Breast epithelium (tissue), 4 donors: ENCODE results near the gene NDUFS3. TPM values are rescaled to one million over a fixed set of nuclear protein-coding genes. Genes with fewer than 3 reads are reported as not detected.

Source experiments
- DNase-seq, 2 donors: peaks; one replicate each; pipeline ENCODE4 v3.0.0-alpha.2; 2019; ENCODE audit warnings: low spot score in 2 of 2
- H3K27ac ChIP-seq, 2 donors: fragments of 200-600 bp; sonication (generic) in 1 of 2; one replicate each; pipeline ENCODE4 v1.5.1; 2016 to 2019; ENCODE audit warnings: mild to moderate bottlenecking in 1 of 2
- H3K27me3 ChIP-seq, 2 donors: fragments of 200-600 bp; sonication (generic) in 1 of 2; one replicate each; pipeline versions ENCODE4 v1.5.1 to v1.6.0; 2017 to 2019; ENCODE audit warnings: control low read depth in 1 of 2, mild to moderate bottlenecking in 1 of 2
- H3K36me3 ChIP-seq: fragments of 200-600 bp; one replicate; pipeline ENCODE4 v1.5.1; 2019
- H3K4me1 ChIP-seq, 2 donors: fragments of 200-600 bp; sonication (generic); one replicate each; pipeline ENCODE4 v1.5.1; 2016 to 2019; ENCODE audit warnings: control low read depth in 1 of 2
- H3K4me3 ChIP-seq, 3 donors: fragments of 200-600 bp; sonication (generic); 1 replicate in 2 of 3; 2 replicates in 1 of 3; pipeline ENCODE4 v1.5.1; 2016 to 2019; ENCODE audit warnings: mild to moderate bottlenecking in 3 of 3, moderate library complexity in 2 of 3
- H3K9me3 ChIP-seq, 2 donors: fragments of 200-600 bp; sonication (generic) in 1 of 2; one replicate each; pipeline ENCODE4 v1.5.1; 2016 to 2019; ENCODE audit warnings: control low read depth in 1 of 2
- POLR2A ChIP-seq: fragments of 450-650 bp; IDR thresholded peaks from one replicate; pipeline ENCODE4 v1.6.1; 2016; ENCODE audit warnings: antibody characterized with exemption, mild to moderate bottlenecking, moderate library complexity
- POLR2AphosphoS5 ChIP-seq, 3 donors: sonication (generic); formaldehyde crosslinking; IDR thresholded peaks; one replicate each; pipeline ENCODE4 v1.6.1; 2017; ENCODE audit warnings: antibody characterized with exemption in 3 of 3
- intact Hi-C: fragments of 100-400 bp; cut with DNase I; formaldehyde crosslinking; loops from one replicate; pipeline ENCODE4 v1.15.1; 2023; ENCODE audit warnings: low total_unique reads
- total RNA-seq, 3 donors: library from RNA; depleted of rRNA; stranded (reverse); fragments of >200 nt; gene quantifications; one replicate each; pipeline ENCODE4 v1.1.0, GENCODE V29; 2016
- TF ChIP-seq, protein P1 (sequence below), 3 donors: fragments of 450-650 bp; IDR thresholded peaks; one replicate each; pipeline ENCODE4 v1.5.1; 2016 to 2017; ENCODE audit warnings: antibody characterized with exemption in 3 of 3, mild to moderate bottlenecking in 3 of 3, moderate library complexity in 3 of 3

The NDUFS3 gene
- total RNA-seq, 3 donors from 2014 or later, result 49.0 to 59.7 (median 49.2) TPM

DNA sequence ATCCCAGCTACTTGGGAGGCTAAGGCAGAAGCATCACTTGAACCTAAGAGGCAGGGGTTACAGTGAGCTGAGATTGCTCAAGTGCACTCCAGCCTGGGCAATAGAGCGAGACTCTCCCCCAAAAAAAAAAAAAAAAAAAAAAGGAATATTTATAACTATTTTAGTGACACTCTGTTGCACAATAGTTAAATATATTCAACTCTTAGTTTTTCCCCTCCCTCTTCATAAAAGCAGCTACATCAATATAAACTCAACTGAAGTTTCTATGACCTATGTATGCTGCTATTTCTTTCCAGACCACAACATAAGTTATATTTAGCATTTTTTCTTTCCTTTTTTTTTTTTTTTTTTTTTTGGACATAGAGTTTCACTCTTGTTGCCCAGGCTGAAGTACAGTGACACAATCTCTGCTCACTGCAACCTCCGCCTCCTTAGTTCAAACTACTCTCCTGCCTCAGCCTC lies 45.2 kb upstream of the NDUFS3 start:
- no peak for DNase-seq
- H3K4me3 ChIP-seq, result no peak overlapping the region
- intact Hi-C loops, result loop anchor here (1.0 kb wide), 1 partner anchor 10 kb away; no protein-coding TSS in a partner anchor
- H3K9me3 ChIP-seq, result no peaks in the 10 kb centered on the region
- H3K4me1 ChIP-seq, result peaks cover 0 to 6% of the 10 kb centered on the region in 2 donors
- TF ChIP-seq POLR2A (no peak), POLR2AphosphoS5 (IDR thresholded peaks at IDR 0.05) (no peak)
- TF ChIP-seq, protein P1, sequence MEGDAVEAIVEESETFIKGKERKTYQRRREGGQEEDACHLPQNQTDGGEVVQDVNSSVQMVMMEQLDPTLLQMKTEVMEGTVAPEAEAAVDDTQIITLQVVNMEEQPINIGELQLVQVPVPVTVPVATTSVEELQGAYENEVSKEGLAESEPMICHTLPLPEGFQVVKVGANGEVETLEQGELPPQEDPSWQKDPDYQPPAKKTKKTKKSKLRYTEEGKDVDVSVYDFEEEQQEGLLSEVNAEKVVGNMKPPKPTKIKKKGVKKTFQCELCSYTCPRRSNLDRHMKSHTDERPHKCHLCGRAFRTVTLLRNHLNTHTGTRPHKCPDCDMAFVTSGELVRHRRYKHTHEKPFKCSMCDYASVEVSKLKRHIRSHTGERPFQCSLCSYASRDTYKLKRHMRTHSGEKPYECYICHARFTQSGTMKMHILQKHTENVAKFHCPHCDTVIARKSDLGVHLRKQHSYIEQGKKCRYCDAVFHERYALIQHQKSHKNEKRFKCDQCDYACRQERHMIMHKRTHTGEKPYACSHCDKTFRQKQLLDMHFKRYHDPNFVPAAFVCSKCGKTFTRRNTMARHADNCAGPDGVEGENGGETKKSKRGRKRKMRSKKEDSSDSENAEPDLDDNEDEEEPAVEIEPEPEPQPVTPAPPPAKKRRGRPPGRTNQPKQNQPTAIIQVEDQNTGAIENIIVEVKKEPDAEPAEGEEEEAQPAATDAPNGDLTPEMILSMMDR (IDR thresholded peaks at IDR 0.05), result no peak
- no peaks in the 10 kb centered on the region for H3K27me3 ChIP-seq
- H3K27ac ChIP-seq, result no peak overlapping the region
- no peaks in the 10 kb centered on the region for H3K36me3 ChIP-seq

DNA sequence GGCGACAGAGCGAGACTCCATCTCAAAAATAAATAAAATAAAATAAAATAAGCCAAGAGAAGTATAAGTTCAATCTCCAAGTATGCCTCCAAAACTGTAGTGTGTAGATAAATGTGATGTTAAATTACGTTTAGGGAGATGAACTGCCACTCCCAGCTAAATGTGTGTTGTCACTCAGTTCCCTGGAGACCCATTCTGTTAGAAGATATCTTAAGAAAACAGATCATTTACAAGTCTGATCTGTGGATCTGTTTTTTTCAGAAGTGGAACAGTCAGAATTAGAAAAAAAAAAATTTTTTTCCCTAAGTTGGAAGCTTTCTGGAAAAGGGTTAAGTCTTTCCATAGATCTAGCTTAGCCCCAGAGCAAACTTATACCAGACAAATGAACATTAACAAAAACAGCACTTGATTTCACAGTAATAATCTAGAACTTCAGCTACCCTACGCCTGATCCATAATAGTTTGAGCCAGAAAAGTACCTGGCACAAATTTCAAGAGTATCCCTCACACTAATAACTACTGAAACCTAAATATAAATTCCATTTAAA lies 44.1 kb upstream of the NDUFS3 start:
- no peak overlapping the region for H3K4me3 ChIP-seq
- intact Hi-C loops, result loop anchor here (1.0 kb wide), 1 partner anchor 9 kb away; no protein-coding TSS in a partner anchor
- no peak for DNase-seq
- H3K4me1 ChIP-seq, result peaks cover 1 to 10% of the 10 kb centered on the region in 2 donors
- TF ChIP-seq, protein P1 (IDR thresholded peaks at IDR 0.05), result no peak
- no peak overlapping the region for H3K27ac ChIP-seq
- no peaks in the 10 kb centered on the region for H3K27me3 ChIP-seq
- H3K36me3 ChIP-seq, result no peaks in the 10 kb centered on the region
- no peaks in the 10 kb centered on the region for H3K9me3 ChIP-seq

DNA sequence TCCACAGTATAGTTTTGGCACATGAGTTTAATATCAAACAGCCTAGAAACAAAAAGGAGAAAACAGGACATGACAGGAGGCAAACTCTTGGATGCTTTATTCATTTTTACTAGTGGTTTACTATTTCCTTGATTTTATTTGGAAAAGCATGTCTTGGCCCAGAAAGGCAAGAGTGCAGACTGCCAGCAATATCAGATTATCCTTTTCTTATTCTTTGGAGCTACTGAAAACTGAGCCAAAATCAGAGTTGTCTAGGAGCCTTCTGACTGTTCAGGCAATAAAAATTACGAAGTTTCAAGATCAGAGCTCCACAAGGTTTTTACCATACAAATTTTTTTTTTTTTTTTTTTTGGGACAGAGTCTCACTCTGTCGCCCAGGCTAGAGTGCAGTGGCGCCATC lies 42.0 kb upstream of the NDUFS3 start:
- Histone ChIP-seq H3K27me3 (no peaks in the 10 kb centered on the region), H3K27ac (no peak overlapping the region), H3K4me1 (peaks cover 3 to 13% of the 10 kb centered on the region in 2 donors), H3K9me3 (no peaks in the 10 kb centered on the region), H3K36me3 (no peaks in the 10 kb centered on the region), H3K4me3 (no peak overlapping the region)
- TF ChIP-seq POLR2AphosphoS5 (IDR thresholded peaks at IDR 0.05), result no peak
- TF ChIP-seq POLR2A, result no peak
- TF ChIP-seq, protein P1 (IDR thresholded peaks at IDR 0.05), result no peak
- no peak for DNase-seq
- intact Hi-C loops, result no loop called here

DNA sequence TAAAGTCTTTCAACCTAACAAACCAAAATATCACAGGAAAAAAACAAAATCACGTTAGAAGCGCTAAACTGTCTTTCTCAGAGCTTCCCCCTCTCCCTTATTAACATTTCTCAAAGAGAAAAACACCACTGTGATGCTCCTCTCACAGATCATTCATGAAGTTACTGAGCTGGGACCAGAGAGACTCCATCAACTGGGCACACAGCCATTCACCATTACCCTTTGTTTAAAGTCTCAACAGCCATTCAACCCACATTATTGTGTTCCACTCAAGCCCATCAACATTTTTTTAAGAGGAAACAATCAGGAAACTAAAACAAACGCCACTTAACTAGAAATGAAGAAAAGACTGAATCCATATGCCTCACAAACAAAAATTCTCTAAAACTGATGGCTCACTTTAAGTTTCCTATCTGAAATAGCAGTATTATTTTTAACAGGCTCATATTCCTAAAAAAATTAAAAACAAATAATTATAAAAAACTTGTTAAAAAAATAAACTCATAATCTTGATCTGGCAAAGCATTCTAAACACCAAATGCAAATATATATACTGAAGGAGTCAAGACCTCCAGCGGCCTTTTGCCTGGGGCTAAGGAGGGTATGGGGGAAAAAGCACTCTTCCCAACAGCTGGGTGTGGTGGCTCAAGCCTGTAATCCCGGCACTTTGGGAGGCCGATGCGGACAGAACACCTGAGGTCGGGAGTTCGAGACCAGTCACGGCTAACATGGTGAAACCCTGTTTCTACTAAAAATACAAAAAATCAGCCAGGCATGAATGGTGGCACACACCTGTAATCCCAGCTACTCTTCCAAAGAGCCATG lies 39.9 kb upstream of the NDUFS3 start:
- TF ChIP-seq POLR2A (no peak), POLR2AphosphoS5 (IDR thresholded peaks at IDR 0.05) (no peak)
- TF ChIP-seq, protein P1 (IDR thresholded peaks at IDR 0.05), result no peak
- peaks cover 3 to 7% of the 10 kb centered on the region in 2 donors for H3K4me1 ChIP-seq

DNA sequence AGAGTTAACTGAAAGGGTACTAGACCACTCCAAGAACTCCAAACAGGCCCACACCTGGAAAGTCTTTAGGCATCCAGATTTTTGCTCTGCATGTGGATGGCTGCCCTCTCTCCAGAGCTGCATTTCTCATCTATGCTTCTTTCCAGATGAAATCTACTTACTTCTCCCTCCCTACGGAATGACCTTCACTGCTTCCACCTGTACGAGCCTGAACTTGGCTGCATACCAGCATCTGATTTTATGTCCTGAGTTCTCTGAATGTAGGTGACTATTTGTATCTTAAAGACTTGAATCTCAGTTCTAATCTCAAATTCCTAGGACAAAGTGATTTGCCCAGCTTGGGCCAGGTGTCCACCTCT lies 39.2 kb upstream of the NDUFS3 start:
- intact Hi-C loops, result loop anchor here (1.0 kb wide), 1 partner anchor 10 kb away; no protein-coding TSS in a partner anchor
- H3K27me3 ChIP-seq, result no peaks in the 10 kb centered on the region
- no peak overlapping the region for H3K27ac ChIP-seq
- H3K4me3 ChIP-seq, result no peak overlapping the region
- TF ChIP-seq, protein P1 (IDR thresholded peaks at IDR 0.05), result no peak
- TF ChIP-seq POLR2A, result no peak
- TF ChIP-seq POLR2AphosphoS5 (IDR thresholded peaks at IDR 0.05), result no peak
- DNase-seq, result no peak
- peaks cover 3 to 7% of the 10 kb centered on the region in 2 donors for H3K4me1 ChIP-seq
- H3K9me3 ChIP-seq, result no peaks in the 10 kb centered on the region
- no peaks in the 10 kb centered on the region for H3K36me3 ChIP-seq

More for the DNA sequence above, 39.9 kb upstream of the NDUFS3 start:
- Histone ChIP-seq H3K27me3 (no peaks in the 10 kb centered on the region), H3K27ac (no peak overlapping the region), H3K36me3 (no peaks in the 10 kb centered on the region), H3K9me3 (no peaks in the 10 kb centered on the region), H3K4me3 (no peak overlapping the region)
- intact Hi-C loops, result no loop called here
- no peak for DNase-seq
